AG08396 (cell line): Measurements from ENCODE around the gene CLMP.

Source experiments
- DNase-seq: peaks from one replicate; pipeline ENCODE4 v3.0.0; 2012; ENCODE audit warnings: low spot score, mixed read lengths

The CLMP gene

DNA sequence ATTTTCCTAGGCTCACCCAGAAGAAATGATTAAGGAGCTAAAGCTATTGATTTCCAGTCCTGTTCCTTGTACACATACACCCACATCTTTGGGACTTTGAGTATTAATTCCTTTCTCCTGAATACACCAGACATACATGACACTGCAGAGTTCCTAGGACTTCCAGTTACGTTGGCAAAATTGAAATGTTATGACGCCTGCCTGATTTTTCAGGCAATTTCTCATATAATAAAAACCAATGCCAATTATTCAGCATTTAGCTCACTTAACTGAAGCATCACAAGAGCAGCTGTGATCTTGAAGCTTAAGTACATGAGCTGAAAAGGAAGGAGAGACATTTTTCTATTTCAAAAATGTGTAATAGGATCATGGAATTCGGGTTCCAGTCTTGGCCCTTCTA lies 4.5 kb downstream of the CLMP start:
- no peak for DNase-seq

- peak; percentile 67 for DNase-seq
Measured at GRCh38 chr11:123188508-123189165, 6.4 kb downstream of the CLMP start.

- DNase-seq: no peak
Measured at GRCh38 chr11:123187665-123188507, 7.2 kb downstream of the CLMP start.

DNA sequence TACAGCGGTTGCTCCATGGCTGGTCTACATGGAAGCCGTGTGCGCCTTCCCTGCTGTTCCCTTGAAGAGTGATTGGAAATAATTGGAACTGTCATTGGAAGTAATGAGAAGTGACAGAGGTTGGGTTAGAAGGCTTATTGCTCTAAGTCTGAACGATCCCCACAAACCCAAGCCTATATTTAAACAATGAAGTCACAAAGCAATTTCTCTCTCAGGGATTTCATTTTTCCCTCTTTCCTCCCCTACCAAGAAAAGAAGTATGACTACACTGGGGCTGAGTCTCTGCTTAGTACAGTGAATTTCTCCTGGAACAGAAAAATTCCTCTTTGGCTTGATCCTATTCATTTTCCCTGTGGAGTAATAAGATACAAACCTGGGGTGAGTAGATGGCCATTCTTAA lies 7.8 kb downstream of the CLMP start:
- no peak for DNase-seq

DNA sequence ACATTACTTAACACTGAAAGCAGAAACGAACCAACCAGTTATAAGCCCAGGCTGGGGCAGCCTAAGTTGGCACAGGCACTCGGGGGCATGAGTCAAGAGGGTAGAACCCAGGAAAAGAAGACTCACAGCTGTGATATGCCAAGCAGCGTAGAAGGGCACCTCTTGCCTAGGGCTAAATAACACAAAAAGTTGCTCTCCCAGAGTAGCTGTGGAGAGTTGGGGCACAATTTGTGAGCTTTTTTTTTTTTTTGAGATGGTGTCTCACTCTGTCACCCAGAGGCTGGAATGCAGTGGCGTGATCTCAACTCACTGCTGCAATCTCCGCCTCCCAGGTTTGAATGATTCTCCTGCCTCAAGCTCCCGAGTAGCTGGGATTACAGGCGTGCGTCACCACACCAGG lies 8.8 kb downstream of the CLMP start:
- no peak for DNase-seq

DNA sequence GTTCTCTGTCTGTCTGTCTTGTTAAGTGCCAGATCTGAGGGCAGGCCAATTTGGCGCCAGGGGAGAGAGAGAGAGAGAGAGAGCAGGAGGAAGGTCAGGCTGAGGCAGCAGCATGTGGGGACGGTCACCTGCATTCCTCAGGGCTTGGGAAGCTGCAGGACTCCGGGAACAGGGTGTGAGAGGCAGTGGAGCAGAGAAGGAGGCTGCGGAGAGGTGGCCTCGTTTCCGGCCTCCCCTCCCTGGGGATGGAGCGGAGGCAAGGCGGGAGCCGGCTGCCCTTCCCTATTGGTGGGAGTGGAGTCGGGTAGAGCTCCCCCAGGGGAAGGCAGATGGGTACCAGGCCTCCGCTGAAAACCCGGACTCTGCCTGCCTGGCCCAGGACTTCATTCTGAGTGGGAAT lies 9.7 kb downstream of the CLMP start:
- DNase-seq: no peak

- DNase-seq: no peak
Measured at GRCh38 chr11:123184531-123184930, 10.5 kb downstream of the CLMP start.

DNA sequence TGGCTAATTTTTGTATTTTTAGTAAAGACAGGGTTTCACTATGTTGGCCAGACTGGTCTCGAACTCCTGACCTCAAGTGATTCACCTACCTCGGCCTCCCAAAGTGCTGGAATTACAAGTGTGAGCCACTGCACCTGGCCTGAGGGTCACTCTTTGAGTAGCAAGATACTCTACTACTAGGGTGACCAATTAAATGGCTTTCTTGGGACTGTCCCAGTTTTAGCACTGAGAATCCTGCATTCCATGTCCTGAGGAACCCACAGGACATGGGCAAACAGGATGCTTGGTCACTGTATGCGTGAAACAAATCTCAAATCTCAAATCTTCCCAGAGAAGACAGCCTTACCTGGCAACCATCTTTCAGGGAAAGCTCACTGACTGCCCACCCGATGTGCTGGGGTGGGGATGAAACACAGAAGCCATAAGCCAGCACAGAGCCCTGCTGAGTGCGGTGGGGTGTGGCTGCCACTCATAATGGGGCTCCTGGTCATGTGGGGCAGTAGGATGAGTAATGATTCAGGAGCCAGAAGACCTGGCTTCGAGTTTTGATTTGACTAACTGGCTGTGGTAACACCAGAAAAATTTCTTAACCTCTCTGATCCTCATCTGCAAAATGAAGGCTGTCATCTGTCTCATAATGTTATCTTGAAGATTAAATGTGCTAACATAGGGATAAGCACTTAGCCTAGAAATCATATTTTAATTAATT lies 11.5 kb downstream of the CLMP start:
- DNase-seq: no peak

- no peak for DNase-seq
Measured at GRCh38 chr11:123181767-123182500, 13.1 kb downstream of the CLMP start.

DNA sequence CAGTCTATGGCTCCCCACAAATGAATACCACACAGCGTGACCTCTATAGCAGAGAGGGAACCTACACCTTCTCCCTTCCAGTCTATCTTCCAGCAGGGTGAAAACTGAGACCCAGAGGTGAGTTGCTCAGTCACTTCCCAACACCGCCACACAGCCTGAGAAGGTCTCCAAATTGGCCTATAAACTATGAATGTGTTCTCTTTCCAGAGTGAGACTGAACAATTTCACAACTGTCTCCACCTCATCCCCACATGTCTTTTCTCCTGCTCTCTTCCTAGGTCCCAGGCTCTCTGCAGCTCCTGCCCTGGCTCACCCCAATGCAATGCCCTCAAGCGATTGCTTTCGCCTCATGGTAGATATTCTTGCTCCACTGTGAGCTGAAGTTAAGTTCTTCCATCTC lies 14.0 kb downstream of the CLMP start:
- no peak for DNase-seq

- DNase-seq: no peak
Measured at GRCh38 chr11:123180574-123180973, 14.5 kb downstream of the CLMP start.

DNA sequence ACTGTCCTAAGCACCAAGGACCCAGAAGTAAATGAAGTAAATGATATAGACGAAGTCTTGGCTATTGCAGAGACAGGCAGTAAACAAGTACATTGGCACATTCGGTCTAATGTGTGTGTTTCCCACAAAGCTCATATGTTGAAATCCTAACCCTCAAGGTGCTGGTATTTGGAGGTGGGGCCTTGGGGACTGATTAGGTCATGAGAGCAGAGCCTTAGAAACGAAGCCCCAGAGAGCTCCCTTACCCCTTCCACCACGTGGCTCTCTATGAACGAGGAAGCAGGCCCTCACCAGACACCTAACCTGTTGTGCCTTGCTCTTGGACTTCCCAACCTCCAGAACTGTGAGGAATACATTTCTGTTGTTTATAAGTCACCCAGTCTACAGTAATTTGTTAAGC lies 14.9 kb downstream of the CLMP start:
- DNase-seq: no peak

DNA sequence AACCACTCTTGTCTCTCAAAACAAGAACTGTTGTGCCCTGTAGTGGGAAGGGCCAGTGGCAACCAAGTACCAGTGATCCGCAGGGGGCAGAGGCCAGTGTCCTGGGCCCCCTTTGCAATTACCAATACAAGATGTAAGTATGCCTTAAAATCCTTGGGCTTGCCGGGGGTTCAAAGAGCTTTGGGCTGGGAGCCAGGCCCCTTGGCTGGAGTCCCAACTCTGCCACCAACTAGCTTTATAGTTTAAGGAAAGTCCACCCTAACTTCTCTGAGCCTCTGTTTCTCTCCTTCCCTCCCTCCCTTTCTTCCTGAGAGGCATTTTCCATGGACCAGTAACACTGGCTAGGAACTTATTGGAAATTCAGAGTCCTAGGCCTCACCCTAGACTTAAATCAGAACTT lies 15.5 kb downstream of the CLMP start:
- DNase-seq: no peak

DNA sequence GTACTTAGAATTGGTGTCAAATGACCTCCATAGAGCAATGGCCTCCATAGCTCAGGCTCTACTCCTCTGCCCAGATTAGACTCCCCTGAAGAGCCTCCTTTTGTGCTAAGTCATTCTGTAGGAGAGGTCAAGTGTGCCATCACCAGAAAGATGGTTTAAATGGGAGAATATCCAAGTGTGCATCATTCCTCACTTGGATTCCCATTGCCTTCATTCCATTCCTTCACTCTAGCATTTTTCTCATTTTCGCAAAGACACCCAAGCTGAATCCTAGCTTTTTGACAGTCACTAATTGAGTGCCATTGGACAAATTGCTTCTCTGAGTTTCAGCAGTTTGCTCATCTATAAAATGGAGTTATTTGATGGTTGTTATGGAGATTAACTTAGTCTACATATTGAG lies 16.9 kb downstream of the CLMP start:
- no peak for DNase-seq

GRCh38 chr11:123176785-123177184 lies 18.3 kb downstream of the CLMP start:
- DNase-seq: no peak

DNA sequence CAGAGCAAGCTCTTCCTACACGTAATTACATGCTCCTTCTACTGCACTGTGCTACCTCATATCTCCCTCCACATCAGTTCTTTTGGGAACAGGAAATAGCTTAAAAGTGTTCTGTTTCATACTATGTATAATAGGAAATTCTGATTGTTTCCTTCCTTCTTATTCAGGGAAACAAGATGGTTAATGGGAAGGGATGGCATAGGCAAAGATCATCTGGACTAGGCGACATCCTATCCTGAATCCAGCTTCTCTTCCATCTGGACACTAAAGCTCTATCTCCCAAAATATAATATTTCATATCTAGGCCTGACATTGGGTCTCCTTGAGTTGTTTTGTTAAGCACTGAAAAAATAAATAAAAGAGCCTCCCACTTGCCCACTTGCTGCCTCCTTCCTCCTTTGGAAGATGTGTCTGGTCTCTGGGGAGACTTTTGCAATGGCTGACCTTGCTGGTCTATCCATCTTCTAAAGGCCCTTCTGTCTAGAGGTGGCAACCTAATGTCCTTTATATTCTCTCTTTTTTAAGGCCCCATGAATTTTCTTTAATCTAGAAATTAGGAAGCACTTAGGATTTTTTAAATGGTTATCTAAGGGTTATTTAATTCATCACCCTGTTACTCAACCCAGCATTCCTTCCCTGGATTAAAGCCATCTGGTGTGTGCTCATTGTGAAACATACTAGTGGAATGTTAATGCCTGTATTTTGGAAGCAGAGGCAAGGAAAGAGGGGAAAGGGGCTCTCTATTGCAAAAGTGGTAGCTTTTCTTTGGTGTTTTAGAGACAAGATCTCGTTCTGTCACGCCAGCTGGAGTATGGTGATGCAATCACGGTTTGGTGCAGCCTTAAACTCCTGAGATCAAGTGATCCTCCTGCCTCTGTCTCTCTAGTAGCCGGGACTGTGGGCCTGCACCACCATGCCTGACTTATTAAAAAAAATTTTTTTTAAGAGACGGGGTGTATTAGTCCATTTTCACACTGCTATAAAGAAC lies 20.6 kb downstream of the CLMP start:
- peak; percentile 70 for DNase-seq

GRCh38 chr11:123173856-123174186 lies 21.2 kb downstream of the CLMP start:
- DNase-seq: no peak

DNA sequence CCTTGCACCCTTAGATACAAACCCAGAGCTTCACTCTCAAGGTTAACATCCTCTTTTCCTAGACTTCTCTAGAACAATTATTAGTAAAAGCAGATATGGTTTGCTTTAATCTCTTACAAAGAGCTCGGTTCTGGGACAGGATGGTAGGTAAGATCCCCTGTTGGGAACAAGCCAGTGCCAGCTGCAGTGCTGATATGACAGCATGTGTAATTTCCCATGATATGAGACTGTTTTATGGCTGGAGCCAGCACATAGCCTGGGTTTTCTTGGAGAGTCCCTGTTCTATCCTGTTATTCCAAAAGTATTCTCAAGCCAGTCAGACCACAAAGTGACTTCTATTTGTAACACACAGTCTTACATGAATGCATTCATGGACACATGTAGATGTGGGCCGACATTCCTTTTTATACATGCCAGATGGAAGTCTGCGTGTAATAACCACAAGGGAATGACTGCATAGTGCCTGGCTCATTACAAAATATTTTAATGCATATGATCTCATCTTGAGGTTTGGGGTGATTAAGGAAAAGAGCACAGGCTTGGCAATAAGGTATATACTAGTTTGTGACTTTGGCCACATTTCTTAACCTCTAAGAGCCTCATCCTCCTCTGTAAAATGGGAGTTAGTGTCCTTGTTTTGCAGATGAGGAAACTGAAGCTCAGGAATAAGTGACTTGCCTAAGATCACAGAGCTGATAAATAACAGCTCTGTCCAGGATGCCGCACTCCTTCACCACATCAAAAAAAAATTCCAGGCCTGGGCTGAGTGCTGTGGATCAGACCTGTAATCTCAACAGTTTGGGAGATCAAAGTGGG lies 21.8 kb downstream of the CLMP start:
- DNase-seq: peak; percentile 77

- DNase-seq: no peak
Measured at GRCh38 chr11:123170929-123171328, 24.1 kb downstream of the CLMP start.

GRCh38 chr11:123169821-123170220 lies 25.2 kb downstream of the CLMP start:
- DNase-seq: no peak
